ENCODE data around the gene ADAM12. TPM values are rescaled to one million over a fixed set of nuclear protein-coding genes. Genes with fewer than 3 reads are reported as not detected.

Gene ADAM12
- total RNA-seq, 2 donors from 2014 or later = 15.2 to 36.6 TPM

DNA sequence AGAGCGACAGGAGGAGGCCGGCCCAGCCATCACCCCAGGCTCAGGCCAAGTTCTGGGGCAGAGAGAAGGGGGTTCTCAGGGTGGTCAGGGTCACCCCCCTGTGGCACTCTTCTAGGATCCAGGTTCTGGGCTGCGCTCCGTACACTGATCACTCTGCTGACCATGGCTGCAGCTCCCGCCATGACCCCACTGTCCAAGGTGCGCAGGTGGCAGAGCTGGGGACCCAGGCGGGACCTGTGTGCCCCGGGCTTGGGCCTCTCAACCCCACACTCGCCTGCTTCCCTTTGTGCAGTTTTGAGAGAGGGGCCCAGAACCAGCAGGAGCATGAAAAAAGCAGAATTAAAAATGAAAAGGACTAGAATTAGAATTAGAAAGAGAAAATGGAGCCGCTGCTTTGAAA is 264.8 kb downstream of the ADAM12 start:
- DNase-seq = no peak
- Mint-ChIP-seq H3K4me3 (no peak overlapping the region), H3K27ac (no peak overlapping the region), H3K36me3 (ENCODE audit: low read depth) (peaks cover 6% of the 10 kb centered on the region), H3K4me1 (no peaks in the 10 kb centered on the region), H3K27me3 (no peaks in the 10 kb centered on the region)
- no peaks in the 10 kb centered on the region for H3K9me3 ChIP-seq (ENCODE audit: control insufficient read depth, low read length, poor library complexity, severe bottlenecking)
- no peak for ATAC-seq

- Mint-ChIP-seq H3K4me3 (no peak overlapping the region), H3K4me1 (no peaks in the 10 kb centered on the region), H3K36me3 (ENCODE audit: low read depth) (peaks cover 6% of the 10 kb centered on the region), H3K27me3 (no peaks in the 10 kb centered on the region), H3K27ac (no peak overlapping the region)
- H3K9me3 ChIP-seq (ENCODE audit: control insufficient read depth, low read length, poor library complexity, severe bottlenecking) = no peaks in the 10 kb centered on the region
- no peak for DNase-seq
- ATAC-seq = no peak
Observed at GRCh38 chr10:126122881-126123280, 265.4 kb downstream of the ADAM12 start.

DNA sequence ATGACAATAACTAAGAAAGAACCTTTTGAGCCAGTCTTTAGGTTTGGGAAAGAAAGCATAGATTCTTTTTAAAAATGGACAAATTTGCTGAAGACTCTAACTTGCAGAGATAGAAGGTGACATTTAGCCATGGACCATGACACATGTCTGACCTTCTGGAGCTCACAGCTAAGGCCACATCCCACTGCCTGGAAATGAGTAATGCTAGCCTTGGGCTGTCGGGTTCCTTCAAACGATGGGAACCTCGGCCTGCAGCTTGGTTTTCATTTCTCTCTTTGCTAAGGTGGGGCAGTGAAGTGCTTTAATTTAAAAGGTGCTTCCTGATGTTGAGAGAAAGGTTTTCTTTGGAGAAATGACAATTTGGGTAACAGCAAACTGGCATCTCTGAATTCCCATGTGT is 268.7 kb downstream of the ADAM12 start:
- ATAC-seq (no peak), DNase-seq (no peak)
- H3K27ac Mint-ChIP-seq = no peak overlapping the region
- no peaks in the 10 kb centered on the region for H3K9me3 ChIP-seq (ENCODE audit: control insufficient read depth, low read length, poor library complexity, severe bottlenecking)
- H3K4me3 Mint-ChIP-seq = no peak overlapping the region
- H3K36me3 Mint-ChIP-seq (ENCODE audit: low read depth) = no peaks in the 10 kb centered on the region
- H3K4me1 Mint-ChIP-seq = no peaks in the 10 kb centered on the region
- no peaks in the 10 kb centered on the region for H3K27me3 Mint-ChIP-seq

- Mint-ChIP-seq H3K27ac (no peak overlapping the region), H3K36me3 (ENCODE audit: low read depth) (no peaks in the 10 kb centered on the region), H3K4me1 (no peaks in the 10 kb centered on the region), H3K4me3 (no peak overlapping the region), H3K27me3 (no peaks in the 10 kb centered on the region)
- no peaks in the 10 kb centered on the region for H3K9me3 ChIP-seq (ENCODE audit: control insufficient read depth, low read length, poor library complexity, severe bottlenecking)
- no peak for DNase-seq
- ATAC-seq = no peak
Observed at GRCh38 chr10:126118476-126118875, 269.8 kb downstream of the ADAM12 start.

GRCh38 chr10:126117196-126117595 is 271.1 kb downstream of the ADAM12 start:
- H3K9me3 ChIP-seq (ENCODE audit: control insufficient read depth, low read length, poor library complexity, severe bottlenecking) = no peaks in the 10 kb centered on the region
- no peaks in the 10 kb centered on the region for H3K36me3 Mint-ChIP-seq (ENCODE audit: low read depth)
- no peak overlapping the region for H3K4me3 Mint-ChIP-seq
- no peak for ATAC-seq
- no peak for DNase-seq
- no peaks in the 10 kb centered on the region for H3K27me3 Mint-ChIP-seq
- no peaks in the 10 kb centered on the region for H3K4me1 Mint-ChIP-seq
- no peak overlapping the region for H3K27ac Mint-ChIP-seq

GRCh38 chr10:126115886-126116285 is 272.4 kb downstream of the ADAM12 start:
- Mint-ChIP-seq H3K4me3 (no peak overlapping the region), H3K4me1 (no peaks in the 10 kb centered on the region), H3K36me3 (ENCODE audit: low read depth) (no peaks in the 10 kb centered on the region), H3K27me3 (no peaks in the 10 kb centered on the region), H3K27ac (no peak overlapping the region)
- no peak for ATAC-seq
- H3K9me3 ChIP-seq (ENCODE audit: control insufficient read depth, low read length, poor library complexity, severe bottlenecking) = no peaks in the 10 kb centered on the region
- DNase-seq = no peak

DNA sequence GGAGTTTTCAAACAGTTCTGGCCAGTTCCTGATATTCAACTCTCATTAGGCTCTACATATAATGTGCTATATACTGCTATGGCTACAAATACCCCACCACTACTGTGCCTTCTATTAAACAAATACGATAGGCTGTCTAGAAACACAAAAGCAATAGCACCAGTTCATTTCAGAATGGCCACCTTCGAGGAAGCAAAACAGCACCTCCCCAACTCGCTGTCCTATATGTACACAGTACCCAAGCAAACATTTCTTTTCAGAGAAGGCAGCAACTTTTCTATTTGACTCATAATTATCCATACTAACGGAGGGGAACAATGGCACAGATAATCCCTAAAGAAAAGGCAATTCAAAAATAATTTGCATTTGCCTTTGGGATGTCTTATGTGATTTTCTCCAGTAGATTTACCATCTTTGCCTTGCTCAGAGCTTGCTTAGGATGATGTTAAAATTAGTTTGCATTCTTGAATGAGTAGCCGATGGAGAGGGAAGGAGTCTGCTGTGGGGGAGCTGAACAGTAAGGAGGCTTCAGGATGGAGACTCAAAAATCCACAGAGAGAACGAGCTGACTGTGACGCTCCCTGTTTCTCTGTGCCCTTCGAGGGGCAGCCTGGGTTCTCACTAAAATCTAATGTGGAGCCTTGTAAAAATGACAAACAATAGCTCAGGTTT is 273.3 kb downstream of the ADAM12 start:
- H3K4me1 Mint-ChIP-seq = no peaks in the 10 kb centered on the region
- no peak overlapping the region for H3K4me3 Mint-ChIP-seq
- no peak overlapping the region for H3K27ac Mint-ChIP-seq
- DNase-seq (no peak), ATAC-seq (no peak)
- no peaks in the 10 kb centered on the region for H3K27me3 Mint-ChIP-seq
- H3K9me3 ChIP-seq (ENCODE audit: control insufficient read depth, low read length, poor library complexity, severe bottlenecking) = no peaks in the 10 kb centered on the region
- no peaks in the 10 kb centered on the region for H3K36me3 Mint-ChIP-seq (ENCODE audit: low read depth)

GRCh38 chr10:126111516-126111915 is 276.8 kb downstream of the ADAM12 start:
- H3K9me3 ChIP-seq (ENCODE audit: control insufficient read depth, low read length, poor library complexity, severe bottlenecking) = no peaks in the 10 kb centered on the region
- H3K27me3 Mint-ChIP-seq = no peaks in the 10 kb centered on the region

DNA sequence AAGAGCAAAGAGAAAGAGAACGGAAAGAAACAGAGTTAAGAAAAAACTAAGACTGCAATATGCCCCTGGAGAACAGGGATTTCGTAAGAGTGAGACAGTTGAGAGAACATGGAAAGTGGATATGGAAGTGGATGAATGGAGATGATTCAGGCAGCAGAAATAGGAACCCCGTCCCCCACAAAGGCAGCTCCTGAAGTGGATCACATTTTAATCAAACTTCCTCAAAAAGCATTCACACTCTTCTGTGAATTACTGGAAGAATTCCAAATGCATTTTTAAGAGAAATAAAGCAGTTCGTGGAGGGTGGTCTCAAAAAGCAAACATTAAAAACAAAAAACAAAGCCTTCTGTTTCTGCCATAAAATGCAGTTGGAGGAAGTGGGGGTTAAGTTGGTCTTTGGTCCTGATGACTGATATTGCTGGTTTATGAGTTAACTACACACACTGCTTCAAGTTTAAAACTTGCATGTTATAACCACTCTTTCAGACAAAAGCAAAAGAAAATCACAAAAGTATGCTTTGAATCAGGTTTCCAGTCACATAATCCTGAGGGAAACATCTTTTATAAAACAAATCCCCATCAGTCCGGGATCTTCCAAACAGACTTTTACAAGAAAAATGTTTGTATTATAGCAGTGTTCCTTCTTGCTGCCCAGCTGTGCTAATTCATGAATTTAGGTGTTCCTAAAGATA is 277.6 kb downstream of the ADAM12 start:
- DNase-seq (no peak), ATAC-seq (no peak)
- Mint-ChIP-seq H3K27ac (no peak overlapping the region), H3K4me3 (no peak overlapping the region), H3K36me3 (ENCODE audit: low read depth) (no peaks in the 10 kb centered on the region), H3K27me3 (no peaks in the 10 kb centered on the region), H3K4me1 (no peaks in the 10 kb centered on the region)
- H3K9me3 ChIP-seq (ENCODE audit: control insufficient read depth, low read length, poor library complexity, severe bottlenecking) = no peaks in the 10 kb centered on the region

More at GRCh38 chr10:126111516-126111915, 276.8 kb downstream of the ADAM12 start:
- ATAC-seq = no peak
- Mint-ChIP-seq H3K27ac (no peak overlapping the region), H3K4me1 (no peaks in the 10 kb centered on the region), H3K4me3 (no peak overlapping the region), H3K36me3 (ENCODE audit: low read depth) (no peaks in the 10 kb centered on the region)
- no peak for DNase-seq

GRCh38 chr10:126109893-126110292 is 278.4 kb downstream of the ADAM12 start:
- H3K27me3 Mint-ChIP-seq = no peaks in the 10 kb centered on the region
- DNase-seq (no peak), ATAC-seq (no peak)
- no peaks in the 10 kb centered on the region for H3K9me3 ChIP-seq (ENCODE audit: control insufficient read depth, low read length, poor library complexity, severe bottlenecking)
- H3K27ac Mint-ChIP-seq = no peak overlapping the region
- H3K36me3 Mint-ChIP-seq (ENCODE audit: low read depth) = no peaks in the 10 kb centered on the region
- no peaks in the 10 kb centered on the region for H3K4me1 Mint-ChIP-seq
- no peak overlapping the region for H3K4me3 Mint-ChIP-seq

GRCh38 chr10:126108693-126109092 is 279.6 kb downstream of the ADAM12 start:
- ATAC-seq = no peak
- no peaks in the 10 kb centered on the region for H3K9me3 ChIP-seq (ENCODE audit: control insufficient read depth, low read length, poor library complexity, severe bottlenecking)
- DNase-seq = no peak
- Mint-ChIP-seq H3K27me3 (no peaks in the 10 kb centered on the region), H3K4me1 (no peaks in the 10 kb centered on the region), H3K4me3 (no peak overlapping the region), H3K27ac (no peak overlapping the region), H3K36me3 (ENCODE audit: low read depth) (no peaks in the 10 kb centered on the region)

DNA sequence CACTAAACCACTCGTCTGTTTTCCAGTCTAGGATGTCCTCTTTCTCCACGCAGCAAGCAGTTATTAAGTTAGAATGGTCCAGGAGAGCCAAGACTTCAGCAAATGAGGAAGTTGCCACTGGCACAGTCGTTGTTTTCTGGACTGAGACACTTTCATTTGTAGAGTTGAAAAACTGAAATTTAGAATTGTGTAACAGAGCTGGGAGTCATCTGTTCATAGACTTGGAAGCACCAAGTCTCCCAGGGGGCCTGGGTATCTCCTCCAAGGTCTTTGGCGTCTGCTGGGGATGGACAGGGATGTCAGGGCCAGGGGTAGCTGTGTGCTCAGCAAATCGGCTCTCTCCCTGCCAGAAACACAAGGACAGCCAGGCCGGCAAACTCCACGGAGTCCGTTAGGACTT is 283.5 kb downstream of the ADAM12 start:
- Mint-ChIP-seq H3K4me1 (no peaks in the 10 kb centered on the region), H3K4me3 (no peak overlapping the region), H3K36me3 (ENCODE audit: low read depth) (no peaks in the 10 kb centered on the region), H3K27ac (no peak overlapping the region), H3K27me3 (no peaks in the 10 kb centered on the region)
- ATAC-seq = no peak
- no peaks in the 10 kb centered on the region for H3K9me3 ChIP-seq (ENCODE audit: control insufficient read depth, low read length, poor library complexity, severe bottlenecking)
- DNase-seq = no peak

DNA sequence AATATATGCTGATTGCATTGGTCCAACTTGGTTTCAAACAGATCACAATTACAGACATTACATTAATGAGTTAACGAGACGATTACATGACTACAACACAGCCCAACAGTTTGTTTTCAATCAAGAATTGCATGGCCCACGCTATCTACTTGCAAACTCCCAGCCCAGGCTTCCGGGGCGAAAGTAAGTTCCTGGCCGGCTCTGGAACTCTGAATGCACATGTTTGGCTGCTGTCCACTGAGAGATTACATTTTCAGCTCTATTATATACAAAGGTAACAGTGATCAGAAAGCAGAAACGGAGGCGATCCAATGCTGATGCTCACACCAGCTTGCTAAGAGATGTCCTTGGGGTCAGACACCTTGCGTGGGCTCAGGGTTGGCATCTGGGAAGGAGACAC is 285.6 kb downstream of the ADAM12 start:
- Mint-ChIP-seq H3K4me3 (no peak overlapping the region), H3K4me1 (no peaks in the 10 kb centered on the region), H3K27me3 (no peaks in the 10 kb centered on the region), H3K36me3 (ENCODE audit: low read depth) (no peaks in the 10 kb centered on the region), H3K27ac (no peak overlapping the region)
- no peak for DNase-seq
- no peaks in the 10 kb centered on the region for H3K9me3 ChIP-seq (ENCODE audit: control insufficient read depth, low read length, poor library complexity, severe bottlenecking)
- ATAC-seq = no peak

- ATAC-seq = no peak
- Mint-ChIP-seq H3K4me1 (no peaks in the 10 kb centered on the region), H3K27ac (no peak overlapping the region), H3K27me3 (no peaks in the 10 kb centered on the region), H3K36me3 (ENCODE audit: low read depth) (no peaks in the 10 kb centered on the region), H3K4me3 (no peak overlapping the region)
- no peak for DNase-seq
- H3K9me3 ChIP-seq (ENCODE audit: control insufficient read depth, low read length, poor library complexity, severe bottlenecking) = no peaks in the 10 kb centered on the region
Observed at GRCh38 chr10:126101736-126102135, 286.5 kb downstream of the ADAM12 start.
